Endothelial cell of umbilical vein (primary cell): ENCODE measurements around the gene PRRX2.

ENCODE experiments used
- CTCF ChIP-seq, 2 donors: IDR thresholded peaks; 1 replicate in 1 of 2; 2 replicates in 1 of 2; pipeline ENCODE4 v1.5.1; 2011; ENCODE audit warnings: low read length in 2 of 2, mild to moderate bottlenecking in 2 of 2, moderate library complexity in 2 of 2, control low read depth in 1 of 2, inconsistent platforms in 1 of 2, low read depth in 1 of 2; ENCODE audit not compliant: insufficient read depth in 1 of 2; ENCODE audit errors: extremely low read depth in 1 of 2
- MYC ChIP-seq: IDR thresholded peaks from one replicate; pipeline ENCODE4 v1.6.1; 2011; ENCODE audit warnings: mild to moderate bottlenecking, low read depth, low read length
- POLR2A ChIP-seq: IDR thresholded peaks from 2 replicates; pipeline ENCODE4 v1.6.1; 2012; ENCODE audit warnings: low read depth, mild to moderate bottlenecking, control low read depth, low read length
- POLR2AphosphoS5 ChIP-seq: IDR thresholded peaks from 2 replicates; pipeline ENCODE4 v1.6.1; 2012; ENCODE audit warnings: low read depth, mild to moderate bottlenecking, control low read depth, low read length, moderate library complexity; ENCODE audit not compliant: insufficient read depth

- no peak for TF ChIP-seq CTCF (IDR thresholded peaks at IDR 0.05; ENCODE audit: extremely low read depth in 1 of 2, insufficient read depth in 1 of 2, low read depth in 1 of 2, low read length in 2 of 2)
- no peak for TF ChIP-seq POLR2AphosphoS5
- no peak for TF ChIP-seq MYC
- TF ChIP-seq POLR2A = no peak
These were observed 42.1 kb upstream of the PRRX2 start for GRCh38 chr9:129623331-129623730.
